ENCODE data around the gene DMD.

DMD gene

DNA sequence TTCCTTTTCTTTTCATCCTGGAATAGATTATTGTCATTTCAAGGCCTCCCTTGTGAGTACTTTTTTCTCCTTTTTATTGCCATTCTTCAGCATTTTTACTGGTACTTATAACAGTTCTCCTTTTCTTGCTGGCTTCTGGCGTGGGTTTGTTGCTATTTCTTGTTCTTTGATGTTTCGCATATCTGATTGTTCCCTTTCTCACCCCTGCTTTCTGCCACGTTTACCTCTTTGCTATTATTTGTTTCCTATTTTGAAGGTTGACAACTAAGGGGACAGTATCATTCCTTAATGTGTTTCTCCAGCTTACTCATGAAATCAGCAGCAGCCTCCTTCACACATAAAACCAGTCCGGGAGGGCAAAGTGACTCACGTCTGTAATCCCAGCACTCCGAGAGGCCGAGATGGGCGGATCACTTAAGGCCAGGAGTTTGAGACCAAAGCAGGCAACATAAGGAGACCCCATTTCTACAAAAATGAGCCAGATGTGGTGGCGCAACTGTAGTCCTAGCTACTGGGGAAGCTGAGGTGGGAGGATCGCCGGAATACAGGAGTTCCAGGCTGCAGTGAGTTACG lies 72.6 kb downstream of the DMD start:
- TF ChIP-seq, protein P1, sequence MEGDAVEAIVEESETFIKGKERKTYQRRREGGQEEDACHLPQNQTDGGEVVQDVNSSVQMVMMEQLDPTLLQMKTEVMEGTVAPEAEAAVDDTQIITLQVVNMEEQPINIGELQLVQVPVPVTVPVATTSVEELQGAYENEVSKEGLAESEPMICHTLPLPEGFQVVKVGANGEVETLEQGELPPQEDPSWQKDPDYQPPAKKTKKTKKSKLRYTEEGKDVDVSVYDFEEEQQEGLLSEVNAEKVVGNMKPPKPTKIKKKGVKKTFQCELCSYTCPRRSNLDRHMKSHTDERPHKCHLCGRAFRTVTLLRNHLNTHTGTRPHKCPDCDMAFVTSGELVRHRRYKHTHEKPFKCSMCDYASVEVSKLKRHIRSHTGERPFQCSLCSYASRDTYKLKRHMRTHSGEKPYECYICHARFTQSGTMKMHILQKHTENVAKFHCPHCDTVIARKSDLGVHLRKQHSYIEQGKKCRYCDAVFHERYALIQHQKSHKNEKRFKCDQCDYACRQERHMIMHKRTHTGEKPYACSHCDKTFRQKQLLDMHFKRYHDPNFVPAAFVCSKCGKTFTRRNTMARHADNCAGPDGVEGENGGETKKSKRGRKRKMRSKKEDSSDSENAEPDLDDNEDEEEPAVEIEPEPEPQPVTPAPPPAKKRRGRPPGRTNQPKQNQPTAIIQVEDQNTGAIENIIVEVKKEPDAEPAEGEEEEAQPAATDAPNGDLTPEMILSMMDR (IDR thresholded peaks at IDR 0.05; ENCODE audit: control insufficient read depth, insufficient read depth, low read depth, low read length, missing control alignments) = no peak
- DNase-seq (ENCODE audit: low read depth) = no peak
- no peak overlapping the region for H3K4me3 ChIP-seq (ENCODE audit: control insufficient read depth, low read depth, low read length)

DNA sequence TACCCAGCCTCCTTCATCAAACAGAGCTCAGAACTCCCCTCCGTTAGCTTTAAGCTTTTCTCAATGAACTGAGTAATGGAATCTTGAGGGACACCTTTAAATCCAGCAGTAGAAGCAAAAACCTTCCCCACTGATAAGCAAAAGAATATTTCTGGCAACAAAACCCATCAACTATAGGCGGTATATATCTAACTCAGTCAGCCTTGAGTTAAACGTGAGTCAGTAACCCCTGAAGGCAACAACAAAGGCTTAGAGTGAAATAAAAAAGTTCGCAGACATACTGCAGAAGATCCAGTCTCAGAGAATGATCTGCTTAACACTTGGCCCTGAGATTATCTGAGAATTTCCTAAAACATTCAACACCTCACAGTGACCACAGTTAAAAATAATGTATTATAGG lies 77.2 kb downstream of the DMD start:
- TF ChIP-seq, protein P1 (IDR thresholded peaks at IDR 0.05; ENCODE audit: control insufficient read depth, insufficient read depth, low read depth, low read length, missing control alignments) = no peak
- H3K4me3 ChIP-seq (ENCODE audit: control insufficient read depth, low read depth, low read length) = no peak overlapping the region
- no peak for DNase-seq (ENCODE audit: low read depth)

DNA sequence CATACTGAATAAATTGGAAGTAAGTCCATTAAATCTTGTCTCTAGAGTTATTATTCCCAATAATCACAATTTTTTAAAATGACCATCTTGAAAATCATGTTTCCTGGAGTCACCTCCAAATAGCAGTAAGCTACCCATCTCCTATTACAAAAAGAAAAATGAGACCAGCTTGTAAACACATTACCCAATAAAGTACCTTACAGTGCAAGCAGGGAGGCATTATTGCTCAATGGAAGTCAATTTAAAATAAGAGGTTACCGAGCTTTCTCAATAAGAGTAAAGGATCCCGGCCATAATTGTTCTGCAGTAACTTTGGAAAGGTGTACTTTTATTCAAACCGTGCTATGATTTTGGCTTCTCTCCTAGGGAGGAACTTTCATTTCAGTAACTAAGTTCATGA lies 78.0 kb downstream of the DMD start:
- TF ChIP-seq, protein P1 (IDR thresholded peaks at IDR 0.05; ENCODE audit: control insufficient read depth, insufficient read depth, low read depth, low read length, missing control alignments) = no peak
- no peak for DNase-seq (ENCODE audit: low read depth)

DNA sequence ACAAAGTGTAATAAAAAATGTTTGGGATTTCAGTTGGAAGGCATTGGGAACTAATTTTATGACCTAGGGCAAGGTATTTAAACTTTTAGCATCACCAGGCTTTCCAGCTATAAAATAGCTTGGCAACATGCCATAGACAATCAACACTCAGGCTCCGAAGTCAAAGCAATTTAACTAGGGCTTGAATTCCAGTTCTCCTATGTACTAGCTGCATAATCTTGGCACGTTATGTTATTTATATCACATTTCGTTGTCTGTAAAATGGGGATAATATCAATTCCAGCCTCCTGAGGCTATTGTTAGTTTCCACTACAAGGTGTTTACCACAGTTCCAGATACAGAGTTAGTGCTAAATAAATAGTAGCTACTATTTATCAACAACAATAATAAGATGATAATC lies 78.8 kb downstream of the DMD start:
- H3K4me3 ChIP-seq (ENCODE audit: control insufficient read depth, low read depth, low read length) = no peak overlapping the region
- no peak for DNase-seq (ENCODE audit: low read depth)
- TF ChIP-seq, protein P1 (IDR thresholded peaks at IDR 0.05; ENCODE audit: control insufficient read depth, insufficient read depth, low read depth, low read length, missing control alignments) = no peak

More for the DNA sequence above, 78.0 kb downstream of the DMD start:
- no peak overlapping the region for H3K4me3 ChIP-seq (ENCODE audit: control insufficient read depth, low read depth, low read length)

DNA sequence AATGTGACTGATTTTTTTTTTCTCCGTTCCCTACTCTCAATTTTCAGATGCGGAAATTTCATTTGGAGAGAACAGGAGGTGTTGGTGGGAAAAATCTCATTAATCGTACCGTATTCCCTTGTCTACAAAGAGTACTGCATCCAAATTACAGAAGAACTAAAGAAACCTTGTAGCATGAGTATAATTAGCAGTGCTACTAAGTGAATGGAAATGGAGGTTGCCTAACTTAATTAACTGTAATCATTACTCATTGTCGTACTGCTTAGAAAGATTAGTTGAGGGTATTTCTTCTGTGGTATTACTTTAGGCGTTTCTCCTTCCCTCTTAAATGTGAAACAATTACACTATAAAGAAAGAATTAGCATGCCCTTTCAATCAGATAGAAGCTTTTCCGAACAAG lies 81.7 kb downstream of the DMD start:
- no peak overlapping the region for H3K4me3 ChIP-seq (ENCODE audit: control insufficient read depth, low read depth, low read length)
- TF ChIP-seq, protein P1 (IDR thresholded peaks at IDR 0.05; ENCODE audit: control insufficient read depth, insufficient read depth, low read depth, low read length, missing control alignments) = no peak
- DNase-seq (ENCODE audit: low read depth) = no peak

DNA sequence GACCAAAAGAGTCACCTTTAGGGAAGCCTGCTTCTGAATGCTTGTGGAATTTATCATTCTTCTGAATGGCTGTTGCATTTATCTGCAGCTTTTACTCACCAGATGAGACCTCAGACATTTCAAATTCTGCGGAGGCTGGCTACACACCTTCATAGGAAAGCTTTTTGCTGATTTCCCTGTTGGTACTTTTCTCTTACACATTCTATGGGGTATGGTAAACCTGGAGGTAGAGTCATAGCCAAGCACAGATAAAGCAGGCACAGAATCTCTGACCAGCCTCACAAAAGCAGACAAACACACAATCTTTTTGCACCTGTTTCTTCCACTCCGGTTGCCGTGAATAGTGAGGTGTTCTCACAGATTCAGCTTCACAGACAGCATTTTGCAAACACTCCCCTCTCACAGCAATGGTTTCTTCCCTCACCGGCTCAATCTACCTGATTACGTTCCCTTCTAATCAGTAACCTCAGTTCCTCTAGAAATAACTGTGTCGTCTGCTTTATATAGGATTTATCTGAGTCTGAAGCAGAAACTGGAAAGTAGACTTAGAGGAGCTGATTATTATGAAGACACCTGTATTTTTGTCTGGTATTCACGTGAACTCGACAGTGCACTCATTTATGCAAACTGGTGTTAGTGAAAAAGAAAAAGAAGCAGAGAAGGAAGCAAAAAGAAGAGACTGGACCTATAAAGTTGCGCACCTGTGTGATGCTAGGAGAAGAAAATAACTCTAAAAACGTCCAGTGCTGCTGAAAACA lies 83.1 kb downstream of the DMD start:
- DNase-seq (ENCODE audit: low read depth) = no peak
- H3K4me3 ChIP-seq (ENCODE audit: control insufficient read depth, low read depth, low read length) = no peak overlapping the region
- TF ChIP-seq, protein P1 (IDR thresholded peaks at IDR 0.05; ENCODE audit: control insufficient read depth, insufficient read depth, low read depth, low read length, missing control alignments) = no peak
